Calu3 (cell line): ENCODE measurements around the gene ARHGAP19. TPM values are rescaled to one million over a fixed set of nuclear protein-coding genes. Genes with fewer than 3 reads are reported as not detected.

Experiments
- BruUV-seq: library from RNA; stranded (reverse); fragments of 400-500 nt; replicated peaks from 2 replicates; lab custom pipeline; 2021; lab: Mats Ljungman, UMichigan
- CTCF ChIA-PET: fragments of 300-600 bp; sonication (Branson Sonifier 250); formaldehyde crosslinking; loops from one replicate; lab custom pipeline; 2022; ENCODE audit warnings: antibody characterized with exemption; lab: Charles Lee
- DNase-seq: peaks from one replicate; pipeline ENCODE4 v3.0.0; 2022
- H3K27ac Mint-ChIP-seq: one replicate; pipeline ENCODE4 v1.8.0; 2022; ENCODE audit warnings: mixed read lengths; ENCODE audit not compliant: unreplicated experiment
- H3K27me3 Mint-ChIP-seq: one replicate; pipeline ENCODE4 v1.8.0; 2022; ENCODE audit warnings: mixed read lengths; ENCODE audit not compliant: unreplicated experiment
- H3K36me3 Mint-ChIP-seq: one replicate; pipeline ENCODE4 v1.8.0; 2022; ENCODE audit warnings: mild to moderate bottlenecking, moderate library complexity, mixed read lengths; ENCODE audit not compliant: insufficient read depth, unreplicated experiment
- H3K4me1 Mint-ChIP-seq: one replicate; pipeline ENCODE4 v1.8.0; 2022; ENCODE audit warnings: mild to moderate bottlenecking, low read depth, mixed read lengths; ENCODE audit not compliant: unreplicated experiment
- H3K4me3 Mint-ChIP-seq: one replicate; pipeline ENCODE4 v1.8.0; 2022; ENCODE audit warnings: mild to moderate bottlenecking, low read depth, moderate library complexity, mixed read lengths; ENCODE audit not compliant: unreplicated experiment
- H3K9me3 Mint-ChIP-seq: one replicate; pipeline ENCODE4 v1.8.0; 2022; ENCODE audit warnings: low read depth, mixed read lengths; ENCODE audit not compliant: unreplicated experiment
- intact Hi-C: fragments of 100-400 bp; cut with micrococcal nuclease; formaldehyde crosslinking; loops from one replicate; pipeline ENCODE4 v1.10.0; 2022; ENCODE audit not compliant: unreplicated experiment
- total RNA-seq: library from RNA; stranded (reverse); gene quantifications from 2 replicates; pipeline ENCODE4 v1.2.3, GENCODE V29; 2022
- TF ChIP-seq, protein P1 (sequence below): fragments of 200-600 bp; IDR thresholded peaks from one replicate; pipeline ENCODE4 v1.8.0; 2022; ENCODE audit warnings: antibody characterized with exemption; ENCODE audit not compliant: unreplicated experiment

The ARHGAP19 gene
- total RNA-seq, 1 experiment from 2014 or later: 6.7 TPM

DNA sequence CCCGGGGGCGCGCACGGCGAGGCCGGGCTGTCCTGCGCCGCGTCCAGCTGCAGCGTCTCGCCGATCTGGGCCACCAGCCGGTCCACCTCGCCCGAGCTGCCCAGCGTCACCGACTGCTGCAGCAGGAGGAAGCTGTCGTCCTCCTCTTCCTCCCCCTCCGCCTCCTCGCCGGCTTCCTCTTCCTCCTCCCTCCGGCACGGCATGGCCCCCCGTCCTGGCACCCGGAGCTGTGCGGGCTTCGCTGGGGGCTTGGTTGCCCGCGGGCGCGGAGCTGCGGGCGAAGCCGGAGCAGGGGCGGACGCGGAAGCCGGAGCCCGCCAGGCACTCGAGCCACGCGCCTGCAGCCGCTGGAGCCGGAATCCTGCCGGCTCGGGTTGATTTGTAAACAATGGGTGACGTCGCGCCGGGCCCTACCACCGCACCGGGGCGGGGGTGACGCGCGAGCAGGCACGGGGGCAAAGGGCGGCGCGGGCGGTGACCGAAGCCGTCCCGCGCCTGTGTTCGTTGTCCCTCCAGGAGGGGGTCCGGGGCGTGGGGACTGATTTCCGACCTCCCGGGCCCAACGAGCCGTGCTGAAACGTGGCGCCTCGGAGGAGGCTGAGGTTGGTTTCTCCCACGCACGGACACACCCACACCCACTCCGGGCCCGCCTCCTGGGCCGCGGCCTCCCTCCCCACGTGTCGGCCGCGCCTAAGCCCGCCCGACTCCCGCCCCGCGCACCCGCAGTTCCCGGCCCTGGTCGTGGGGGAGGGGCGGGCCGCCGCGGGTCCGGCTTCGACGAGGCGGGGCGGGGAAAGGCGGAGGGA, 42.1 kb upstream of the ARHGAP19 start, which contains the start of gene FRAT2:
Gene FRAT2 (minus strand): TSS at position 360 of the 806 bp plus-strand sequence. CDS start 157 bp downstream, at position 203.
- TF ChIP-seq, protein P1, sequence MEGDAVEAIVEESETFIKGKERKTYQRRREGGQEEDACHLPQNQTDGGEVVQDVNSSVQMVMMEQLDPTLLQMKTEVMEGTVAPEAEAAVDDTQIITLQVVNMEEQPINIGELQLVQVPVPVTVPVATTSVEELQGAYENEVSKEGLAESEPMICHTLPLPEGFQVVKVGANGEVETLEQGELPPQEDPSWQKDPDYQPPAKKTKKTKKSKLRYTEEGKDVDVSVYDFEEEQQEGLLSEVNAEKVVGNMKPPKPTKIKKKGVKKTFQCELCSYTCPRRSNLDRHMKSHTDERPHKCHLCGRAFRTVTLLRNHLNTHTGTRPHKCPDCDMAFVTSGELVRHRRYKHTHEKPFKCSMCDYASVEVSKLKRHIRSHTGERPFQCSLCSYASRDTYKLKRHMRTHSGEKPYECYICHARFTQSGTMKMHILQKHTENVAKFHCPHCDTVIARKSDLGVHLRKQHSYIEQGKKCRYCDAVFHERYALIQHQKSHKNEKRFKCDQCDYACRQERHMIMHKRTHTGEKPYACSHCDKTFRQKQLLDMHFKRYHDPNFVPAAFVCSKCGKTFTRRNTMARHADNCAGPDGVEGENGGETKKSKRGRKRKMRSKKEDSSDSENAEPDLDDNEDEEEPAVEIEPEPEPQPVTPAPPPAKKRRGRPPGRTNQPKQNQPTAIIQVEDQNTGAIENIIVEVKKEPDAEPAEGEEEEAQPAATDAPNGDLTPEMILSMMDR: no peak
- Mint-ChIP-seq H3K27ac (peak within 1 kb of the TSS; percentile 58), H3K4me3 (peak within 1 kb of the TSS; percentile 82), H3K4me1 (peaks cover 23% of the 10 kb centered on the region), H3K36me3 (peaks cover 21% of the 10 kb centered on the region), H3K9me3 (no peaks in the 10 kb centered on the region), H3K27me3 (no peaks in the 10 kb centered on the region)
- intact Hi-C loops: no loop called here
- CTCF ChIA-PET: no interaction called here
- no TSS peak for BruUV-seq
- DNase-seq: peak; percentile 82

DNA sequence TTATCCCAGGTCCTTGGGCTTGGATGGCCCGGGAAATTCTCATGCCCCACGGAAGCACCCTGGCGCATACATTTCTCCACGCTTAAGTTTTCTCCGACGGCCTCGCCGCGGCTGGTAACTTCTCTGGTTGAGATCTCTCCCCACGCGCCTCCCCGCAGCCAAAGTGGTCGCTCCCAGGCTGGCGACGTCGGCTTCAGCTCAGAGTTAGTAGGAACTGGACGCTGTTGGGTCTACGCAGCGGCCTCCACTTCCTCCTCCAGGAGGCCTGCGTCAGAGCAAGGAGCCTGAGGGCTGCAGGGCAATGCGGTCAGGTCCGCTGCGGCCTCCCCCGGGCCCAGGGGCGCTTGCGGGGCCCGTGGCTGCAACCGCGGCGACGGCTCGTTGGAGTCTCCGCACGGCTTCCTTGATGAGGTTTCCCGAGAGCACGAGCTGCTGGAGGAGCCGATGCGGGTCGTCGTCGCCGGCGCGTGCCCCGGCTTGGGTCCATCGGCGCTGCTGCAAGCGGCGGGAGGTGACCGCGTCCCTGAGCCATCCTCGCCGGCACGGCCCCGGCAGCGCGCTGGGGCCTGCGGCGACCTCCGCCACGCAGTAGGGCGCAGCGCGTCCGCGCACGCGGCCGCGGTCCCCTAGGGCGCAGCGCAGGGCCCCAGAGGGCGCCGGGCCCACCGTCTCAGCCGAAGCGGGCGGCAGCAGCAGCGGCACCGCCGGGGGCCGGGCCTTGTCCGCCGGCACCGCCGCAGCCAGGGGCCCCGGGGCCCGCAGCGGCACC, 41.3 kb upstream of the ARHGAP19 start:
- Mint-ChIP-seq H3K27ac (peak overlapping the region; percentile 58), H3K4me3 (peak overlapping the region; percentile 82), H3K4me1 (peaks cover 29% of the 10 kb centered on the region), H3K9me3 (no peaks in the 10 kb centered on the region), H3K36me3 (peaks cover 21% of the 10 kb centered on the region), H3K27me3 (no peaks in the 10 kb centered on the region)
- TF ChIP-seq, protein P1: no peak
- CTCF ChIA-PET: interaction anchor here (1.5 to 2.3 kb wide), 2 partner anchors 42 to 55 kb away, joined by 8 read pairs; partner anchors contain the start of gene ARHGAP19
- intact Hi-C loops: loop anchor here (2.0 kb wide), 1 partner anchor 55 kb away; no protein-coding TSS in a partner anchor
- peak; percentile 13 for DNase-seq
- BruUV-seq: no TSS peak

DNA sequence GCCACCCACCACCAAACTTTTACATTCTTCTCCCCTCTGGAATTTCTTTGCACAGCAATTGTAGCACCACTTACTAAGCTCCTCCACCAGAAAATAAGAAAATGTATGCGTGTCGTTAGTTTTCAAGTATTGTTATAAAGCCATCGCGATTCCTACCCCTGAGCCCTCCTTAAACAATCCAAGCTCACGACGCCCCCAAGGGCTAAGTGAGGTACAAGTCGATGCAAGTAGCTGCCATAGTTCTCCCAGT, 40.8 kb upstream of the ARHGAP19 start:
- H3K27me3 Mint-ChIP-seq: no peaks in the 10 kb centered on the region
- peak; percentile 22 for DNase-seq
- peaks cover 23% of the 10 kb centered on the region for H3K36me3 Mint-ChIP-seq
- H3K4me1 Mint-ChIP-seq: peaks cover 34% of the 10 kb centered on the region
- CTCF ChIA-PET: interaction anchor here (1.5 to 2.3 kb wide), 2 partner anchors 42 to 55 kb away, joined by 8 read pairs; partner anchors contain the start of gene ARHGAP19
- TF ChIP-seq, protein P1: no peak
- H3K9me3 Mint-ChIP-seq: no peaks in the 10 kb centered on the region
- H3K4me3 Mint-ChIP-seq: peak overlapping the region; percentile 82
- intact Hi-C loops: loop anchor here (2.0 kb wide), 1 partner anchor 54 kb away; no protein-coding TSS in a partner anchor
- BruUV-seq: no TSS peak
- peak overlapping the region; percentile 58 for H3K27ac Mint-ChIP-seq

DNA sequence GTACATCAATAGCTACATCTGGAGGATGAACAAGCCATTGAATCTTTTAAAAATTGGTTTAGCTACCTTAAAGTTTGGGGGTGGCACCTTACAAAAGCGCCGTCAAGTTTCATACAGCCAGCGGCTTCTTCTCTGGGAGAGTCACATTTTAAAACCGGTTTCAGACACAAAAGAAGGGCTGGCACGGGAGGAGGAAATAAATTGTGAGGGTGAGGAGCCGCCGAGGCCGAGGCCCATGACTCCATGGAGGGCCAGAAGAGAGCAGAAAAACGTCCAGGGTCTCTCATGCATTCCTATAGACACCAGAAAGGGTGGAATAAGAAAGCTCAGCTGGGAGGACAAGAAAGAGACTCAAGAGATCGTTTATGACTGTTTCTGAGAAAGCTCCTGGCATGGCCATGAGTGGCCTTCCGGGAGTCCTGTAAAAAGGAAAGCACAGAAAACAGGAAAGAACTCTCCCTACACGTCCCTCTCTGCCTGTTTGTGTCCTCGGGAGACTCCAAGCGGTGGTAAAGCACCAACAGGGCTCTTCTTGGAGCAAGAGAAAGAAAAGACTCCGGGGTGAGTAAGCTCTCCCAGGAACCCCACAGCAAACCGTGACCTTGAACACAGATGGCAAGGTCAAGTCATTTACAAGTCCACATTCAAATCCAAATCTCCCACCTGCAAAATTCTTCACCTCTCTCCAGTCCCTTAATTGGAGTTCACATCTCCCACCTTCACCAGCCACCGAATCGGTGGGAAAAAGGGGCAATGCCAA, 40.3 kb upstream of the ARHGAP19 start:
- H3K9me3 Mint-ChIP-seq: no peaks in the 10 kb centered on the region
- peaks cover 28% of the 10 kb centered on the region for H3K36me3 Mint-ChIP-seq
- H3K4me3 Mint-ChIP-seq: peak overlapping the region; percentile 82
- TSS peak; percentile 85 for BruUV-seq
- intact Hi-C loops: loop anchor here (2.0 kb wide), 1 partner anchor 54 kb away; no protein-coding TSS in a partner anchor
- TF ChIP-seq, protein P1: no peak
- H3K27me3 Mint-ChIP-seq: no peaks in the 10 kb centered on the region
- DNase-seq: peak; percentile 38
- CTCF ChIA-PET: interaction anchor here (0.6 to 2.3 kb wide), 3 partner anchors 36 to 54 kb away, joined by 5 to 8 read pairs (median 8); partner anchors contain the start of gene ARHGAP19
- peak overlapping the region; percentile 58 for H3K27ac Mint-ChIP-seq
- H3K4me1 Mint-ChIP-seq: peaks cover 39% of the 10 kb centered on the region
